Osteoblast (primary cell): ENCODE results near the gene EDEM3. TPM values are rescaled to one million over a fixed set of nuclear protein-coding genes. Genes with fewer than 3 reads are reported as not detected.
A peak's percentile ranks its signal among the peaks of the same experiment; 100 is the strongest.

ENCODE experiments used
- DNase-seq: peaks from one replicate; pipeline ENCODE4 v3.0.0; 2011; ENCODE audit warnings: low spot score, mixed read lengths; ENCODE audit not compliant: insufficient read length; ENCODE audit errors: missing footprints
- H2AFZ ChIP-seq: 2 replicates; pipeline ENCODE4 v1.6.0; 2011; ENCODE audit warnings: mild to moderate bottlenecking, low read length
- H3K27ac ChIP-seq: 2 replicates; pipeline ENCODE4 v1.5.1; 2011; ENCODE audit warnings: mild to moderate bottlenecking, low read depth, low read length, moderate library complexity
- H3K27me3 ChIP-seq: 2 replicates; pipeline ENCODE4 v1.6.0; 2012; ENCODE audit warnings: mild to moderate bottlenecking, control low read depth, inconsistent platforms, low read length, moderate library complexity; ENCODE audit not compliant: insufficient read depth
- H3K36me3 ChIP-seq: 2 replicates; pipeline ENCODE4 v1.5.1; 2011; ENCODE audit warnings: mild to moderate bottlenecking, low read length, control low read depth, moderate library complexity; ENCODE audit not compliant: insufficient read depth
- H3K4me1 ChIP-seq: 2 replicates; pipeline ENCODE4 v1.5.1; 2011; ENCODE audit warnings: mild to moderate bottlenecking, low read length, control low read depth, moderate library complexity; ENCODE audit not compliant: insufficient read depth
- H3K4me2 ChIP-seq: 2 replicates; pipeline ENCODE4 v1.6.0; 2011; ENCODE audit warnings: mild to moderate bottlenecking, low read length; ENCODE audit not compliant: insufficient read depth
- H3K4me3 ChIP-seq: fragments of 200-600 bp; sonication (generic); 3 replicates; pipeline ENCODE4 v1.5.1; 2012; ENCODE audit warnings: mild to moderate bottlenecking, low read length, inconsistent platforms; ENCODE audit not compliant: insufficient read depth
- H3K79me2 ChIP-seq: 2 replicates; pipeline ENCODE4 v1.6.0; 2012; ENCODE audit warnings: mild to moderate bottlenecking, low read length, control low read depth, inconsistent platforms; ENCODE audit not compliant: insufficient read depth
- H3K9me3 ChIP-seq: 2 replicates; pipeline ENCODE4 v1.5.1; 2011; ENCODE audit warnings: low read depth, low read length, control low read depth
- H4K20me1 ChIP-seq: 2 replicates; pipeline ENCODE4 v1.6.0; 2012; ENCODE audit warnings: mild to moderate bottlenecking, low read length, control low read depth; ENCODE audit not compliant: insufficient read depth
- CTCF ChIP-seq: IDR thresholded peaks from 2 replicates; pipeline ENCODE4 v1.5.1; 2011; ENCODE audit warnings: mild to moderate bottlenecking, low read depth, low read length, moderate library complexity; ENCODE audit errors: extremely low read depth
- total RNA-seq: library from RNA; depleted of rRNA; stranded (reverse); fragments of >200 nt; gene quantifications from 2 replicates; pipeline ENCODE4 v1.2.3, GENCODE V29; 2012

Gene EDEM3
- total RNA-seq, 1 donor, result 43.1 TPM

GRCh38 chr1:184775329-184775728, 20.7 kb upstream of the EDEM3 start:
- H4K20me1 ChIP-seq, result no peaks in the 10 kb centered on the region
- H3K4me1 ChIP-seq, result no peaks in the 10 kb centered on the region
- no peak for DNase-seq
- no peak overlapping the region for H3K4me2 ChIP-seq
- no peaks in the 10 kb centered on the region for H3K36me3 ChIP-seq
- no peaks in the 10 kb centered on the region for H3K79me2 ChIP-seq
- H3K9me3 ChIP-seq, result no peaks in the 10 kb centered on the region
- TF ChIP-seq CTCF, result no peak
- H3K27ac ChIP-seq, result no peak overlapping the region
- no peaks in the 10 kb centered on the region for H3K27me3 ChIP-seq
- no peak overlapping the region for H2AFZ ChIP-seq
- no peak overlapping the region for H3K4me3 ChIP-seq

- Histone ChIP-seq H3K4me1 (no peaks in the 10 kb centered on the region), H3K79me2 (no peaks in the 10 kb centered on the region), H2AFZ (no peak overlapping the region), H3K27ac (no peak overlapping the region), H3K4me2 (no peak overlapping the region), H4K20me1 (no peaks in the 10 kb centered on the region), H3K4me3 (no peak overlapping the region), H3K36me3 (no peaks in the 10 kb centered on the region), H3K9me3 (no peaks in the 10 kb centered on the region), H3K27me3 (no peaks in the 10 kb centered on the region)
- no peak for DNase-seq
- no peak for TF ChIP-seq CTCF
Measured at GRCh38 chr1:184773762-184774320, 19.2 kb upstream of the EDEM3 start.

DNA sequence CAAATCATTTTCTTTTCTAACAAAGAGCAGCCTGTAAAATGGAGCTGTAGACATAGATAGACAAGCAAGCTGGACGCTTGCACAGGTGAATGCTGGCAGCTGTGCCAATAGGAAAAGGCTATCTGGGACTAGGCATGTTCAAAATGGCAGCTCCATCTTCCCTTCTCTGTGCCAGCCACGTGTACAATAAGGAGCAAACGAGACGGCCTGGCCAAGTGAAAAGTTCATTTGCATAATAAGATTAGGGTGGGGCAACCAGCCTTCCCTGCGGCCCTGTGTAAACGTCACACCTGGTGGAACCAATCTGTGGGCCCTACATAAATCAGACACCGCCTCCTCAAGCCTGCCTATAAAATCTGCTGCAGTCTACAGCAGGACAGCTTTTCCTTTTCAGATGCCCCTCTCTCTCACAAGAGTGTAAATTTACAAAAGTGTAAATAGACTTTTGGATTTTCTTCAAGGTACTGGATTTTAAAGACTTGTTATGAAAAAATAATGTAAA, 16.6 kb upstream of the EDEM3 start:
- Histone ChIP-seq H4K20me1 (no peaks in the 10 kb centered on the region), H3K4me2 (no peak overlapping the region), H3K79me2 (no peaks in the 10 kb centered on the region), H3K4me3 (no peak overlapping the region), H3K36me3 (no peaks in the 10 kb centered on the region), H3K27ac (no peak overlapping the region), H3K27me3 (peaks cover 5% of the 10 kb centered on the region), H3K9me3 (no peaks in the 10 kb centered on the region), H2AFZ (no peak overlapping the region), H3K4me1 (no peaks in the 10 kb centered on the region)
- DNase-seq, result no peak
- no peak for TF ChIP-seq CTCF

- Histone ChIP-seq H3K27me3 (peaks cover 5% of the 10 kb centered on the region), H3K36me3 (no peaks in the 10 kb centered on the region), H3K79me2 (no peaks in the 10 kb centered on the region), H3K4me2 (no peak overlapping the region), H3K4me1 (no peaks in the 10 kb centered on the region), H3K27ac (no peak overlapping the region), H2AFZ (no peak overlapping the region), H4K20me1 (no peaks in the 10 kb centered on the region), H3K9me3 (no peaks in the 10 kb centered on the region), H3K4me3 (no peak overlapping the region)
- no peak for TF ChIP-seq CTCF
- DNase-seq, result peak; percentile 25
Measured at GRCh38 chr1:184770181-184770979, 15.7 kb upstream of the EDEM3 start.
